GM20000 (cell line): ENCODE results near the gene LUC7L2.
"Not testable (repeated sequence)": the region's sequence is repeated elsewhere in the genome, so short reads cannot be mapped to it uniquely, and the experiment has no call there.

Source experiments
- DNase-seq: peaks from one replicate; pipeline ENCODE4 v3.0.0; 2012; ENCODE audit warnings: low spot score
- TF ChIP-seq, protein P1 (sequence below): IDR thresholded peaks from 2 replicates; pipeline ENCODE4 v1.5.1; 2012; ENCODE audit warnings: mild to moderate bottlenecking, control low read depth; ENCODE audit errors: extremely low read depth, missing control alignments

Gene LUC7L2, protein sequence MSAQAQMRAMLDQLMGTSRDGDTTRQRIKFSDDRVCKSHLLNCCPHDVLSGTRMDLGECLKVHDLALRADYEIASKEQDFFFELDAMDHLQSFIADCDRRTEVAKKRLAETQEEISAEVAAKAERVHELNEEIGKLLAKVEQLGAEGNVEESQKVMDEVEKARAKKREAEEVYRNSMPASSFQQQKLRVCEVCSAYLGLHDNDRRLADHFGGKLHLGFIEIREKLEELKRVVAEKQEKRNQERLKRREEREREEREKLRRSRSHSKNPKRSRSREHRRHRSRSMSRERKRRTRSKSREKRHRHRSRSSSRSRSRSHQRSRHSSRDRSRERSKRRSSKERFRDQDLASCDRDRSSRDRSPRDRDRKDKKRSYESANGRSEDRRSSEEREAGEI

GRCh38 chr7:139359366-139360209 lies at the start of gene LUC7L2:
Gene LUC7L2, plus strand, starts transcription at chr7:139359894. Its CDS starts 368 bp downstream, at chr7:139360262.
- TF ChIP-seq, protein P1, sequence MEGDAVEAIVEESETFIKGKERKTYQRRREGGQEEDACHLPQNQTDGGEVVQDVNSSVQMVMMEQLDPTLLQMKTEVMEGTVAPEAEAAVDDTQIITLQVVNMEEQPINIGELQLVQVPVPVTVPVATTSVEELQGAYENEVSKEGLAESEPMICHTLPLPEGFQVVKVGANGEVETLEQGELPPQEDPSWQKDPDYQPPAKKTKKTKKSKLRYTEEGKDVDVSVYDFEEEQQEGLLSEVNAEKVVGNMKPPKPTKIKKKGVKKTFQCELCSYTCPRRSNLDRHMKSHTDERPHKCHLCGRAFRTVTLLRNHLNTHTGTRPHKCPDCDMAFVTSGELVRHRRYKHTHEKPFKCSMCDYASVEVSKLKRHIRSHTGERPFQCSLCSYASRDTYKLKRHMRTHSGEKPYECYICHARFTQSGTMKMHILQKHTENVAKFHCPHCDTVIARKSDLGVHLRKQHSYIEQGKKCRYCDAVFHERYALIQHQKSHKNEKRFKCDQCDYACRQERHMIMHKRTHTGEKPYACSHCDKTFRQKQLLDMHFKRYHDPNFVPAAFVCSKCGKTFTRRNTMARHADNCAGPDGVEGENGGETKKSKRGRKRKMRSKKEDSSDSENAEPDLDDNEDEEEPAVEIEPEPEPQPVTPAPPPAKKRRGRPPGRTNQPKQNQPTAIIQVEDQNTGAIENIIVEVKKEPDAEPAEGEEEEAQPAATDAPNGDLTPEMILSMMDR: no peak

GRCh38 chr7:139317939-139318505 lies 41.7 kb upstream of the LUC7L2 start:
- TF ChIP-seq, protein P1: no peak
- DNase-seq: no peak

More at GRCh38 chr7:139359366-139360209, at the start of gene LUC7L2:
- peak; percentile 94 for DNase-seq

GRCh38 chr7:139321071-139321745 lies 38.5 kb upstream of the LUC7L2 start:
- TF ChIP-seq, protein P1: peak; percentile 20
- DNase-seq: peak; percentile 13

GRCh38 chr7:139324709-139325108 lies 35.0 kb upstream of the LUC7L2 start:
- not testable (repeated sequence) for DNase-seq

- TF ChIP-seq, protein P1: no peak
- no peak for DNase-seq
Observed at GRCh38 chr7:139328375-139328774, 31.3 kb upstream of the LUC7L2 start.

DNA sequence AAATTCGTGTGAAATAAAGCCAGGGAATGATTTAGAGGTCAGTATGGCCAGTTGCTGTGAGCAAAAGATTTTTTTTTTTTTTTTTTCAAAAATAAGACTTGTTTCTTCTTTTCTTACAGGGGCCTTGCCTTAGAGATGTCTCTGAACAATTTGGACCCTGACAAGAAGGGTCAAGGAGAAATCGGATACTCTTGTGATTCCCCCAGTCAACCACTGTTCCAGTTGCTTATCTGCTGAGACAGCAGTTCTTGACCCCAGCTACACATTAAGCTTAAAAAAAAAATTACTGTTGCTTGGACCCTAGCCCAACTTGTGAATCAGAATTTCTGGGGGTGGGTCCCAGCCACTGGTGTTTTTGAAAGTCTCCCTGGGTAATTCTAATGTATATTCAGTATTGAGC lies 30.6 kb upstream of the LUC7L2 start:
- TF ChIP-seq, protein P1: no peak
- no peak for DNase-seq

DNA sequence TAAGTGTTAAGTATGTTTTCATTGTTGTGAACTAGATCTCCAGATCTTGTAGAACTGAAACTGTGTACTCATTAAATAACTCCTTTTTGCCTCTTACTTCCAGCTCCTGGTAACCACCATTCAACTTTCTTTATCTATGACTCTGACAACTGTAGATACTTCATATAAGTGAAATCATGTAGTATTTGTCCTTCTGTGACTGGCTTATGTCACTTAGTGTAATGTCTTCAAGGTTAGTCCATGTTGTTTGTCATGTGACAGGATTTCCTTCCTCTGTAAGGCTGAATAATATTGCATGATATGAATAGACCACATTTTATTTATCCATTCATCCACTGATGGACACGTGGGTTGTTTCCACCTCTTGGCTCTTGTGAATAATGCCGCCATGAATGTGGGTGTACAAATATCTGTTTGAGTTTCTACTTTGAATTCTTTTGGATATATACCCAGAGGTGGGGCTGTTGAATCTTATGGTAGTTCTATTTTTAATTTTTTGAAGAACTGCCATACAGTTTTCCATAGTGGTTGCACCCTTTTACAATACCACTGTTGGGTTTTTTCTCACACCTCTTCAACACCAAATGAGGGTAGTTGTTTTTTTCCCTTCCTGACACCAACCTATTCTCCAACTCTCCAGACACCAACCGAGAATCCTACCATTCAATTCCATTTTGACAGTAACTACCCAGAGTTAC lies 29.2 kb upstream of the LUC7L2 start:
- TF ChIP-seq, protein P1: no peak
- DNase-seq: no peak
